ENCODE results near the gene NUP98.

GRCh38 chr11:3700910-3701309 is 96.4 kb downstream of the NUP98 start:
- TF ChIP-seq RAD51 (IDR thresholded peaks at IDR 0.05) (no peak), FOS (IDR thresholded peaks at IDR 0.05; ENCODE audit: borderline replicate concordance, extremely low read depth, insufficient read length) (no peak)

Data from GM12878 (cell line).